Putamen (tissue), 1 donor: ENCODE data around the gene SLC6A16.
A peak's percentile ranks its signal among the peaks of the same experiment; 100 is the strongest.
"Not testable (repeated sequence)": the region's sequence is repeated elsewhere in the genome, so short reads cannot be mapped to it uniquely, and the experiment has no call there.

Experiments used
- DNase-seq: peaks from one replicate; pipeline ENCODE4 v3.0.0-alpha.2; 2016; ENCODE audit warnings: low spot score

SLC6A16 gene

GRCh38 chr19:49344505-49345423 is 19.8 kb upstream of the SLC6A16 start:
- DNase-seq = no peak

GRCh38 chr19:49343123-49343522 is 18.1 kb upstream of the SLC6A16 start:
- no peak for DNase-seq

GRCh38 chr19:49342291-49342721 is 17.3 kb upstream of the SLC6A16 start:
- no peak for DNase-seq

GRCh38 chr19:49340865-49341718 is 16.1 kb upstream of the SLC6A16 start:
- DNase-seq = no peak

GRCh38 chr19:49340069-49340864 is 15.3 kb upstream of the SLC6A16 start:
- DNase-seq = no peak

GRCh38 chr19:49339301-49340068 is 14.5 kb upstream of the SLC6A16 start:
- DNase-seq = peak; percentile 75

GRCh38 chr19:49338691-49339300 is 13.8 kb upstream of the SLC6A16 start:
- no peak for DNase-seq

GRCh38 chr19:49338023-49338677 is 13.2 kb upstream of the SLC6A16 start:
- DNase-seq = no peak

- DNase-seq = no peak
Observed at GRCh38 chr19:49337267-49338022, 12.5 kb upstream of the SLC6A16 start.

GRCh38 chr19:49336482-49337266 is 11.7 kb upstream of the SLC6A16 start:
- no peak for DNase-seq

- no peak for DNase-seq
Observed at GRCh38 chr19:49335784-49336481, 10.9 kb upstream of the SLC6A16 start.

GRCh38 chr19:49335071-49335783 is 10.2 kb upstream of the SLC6A16 start, which contains the start of gene CD37:
Gene CD37 (plus strand): TSS chr19:49335406. CDS start chr19:49335541, 135 bp downstream.
- no peak for DNase-seq

GRCh38 chr19:49333811-49334288 is 8.9 kb upstream of the SLC6A16 start:
- DNase-seq = no peak

- DNase-seq = no peak
Observed at GRCh38 chr19:49333418-49333805, 8.4 kb upstream of the SLC6A16 start.

- not testable (repeated sequence) for DNase-seq
Observed at GRCh38 chr19:49332691-49333417, 7.9 kb upstream of the SLC6A16 start.

- DNase-seq = peak; percentile 68
Observed at GRCh38 chr19:49331616-49332055, 6.6 kb upstream of the SLC6A16 start.
